DND-41 (cell line): ENCODE data around the gene TTN.

ENCODE experiments used
- ATAC-seq: fragments of 200-7000 bp; cut with Tn5 transposase; 3 replicates; pipeline ENCODE4 v1.9.1; 2021; ENCODE audit warnings: low read depth; ENCODE audit not compliant: insufficient read depth
- DNase-seq: peaks from one replicate; pipeline ENCODE4 v3.0.0-alpha.2; 2020
- H2AFZ ChIP-seq: 2 replicates; pipeline ENCODE4 v1.6.0; 2012; ENCODE audit warnings: low read depth, low read length
- H3K27ac ChIP-seq: 2 replicates; pipeline ENCODE4 v1.5.1; 2012; ENCODE audit warnings: low read length, inconsistent platforms
- H3K27me3 ChIP-seq: fragments of 200-600 bp; sonication (generic); 2 replicates; pipeline ENCODE4 v1.6.0; 2012; ENCODE audit warnings: low read length, mild to moderate bottlenecking, inconsistent platforms; ENCODE audit not compliant: insufficient read depth, poor library complexity
- H3K36me3 ChIP-seq: 2 replicates; pipeline ENCODE4 v1.5.1; 2012; ENCODE audit warnings: low read length, inconsistent platforms; ENCODE audit not compliant: insufficient read depth
- H3K4me1 ChIP-seq: 2 replicates; pipeline ENCODE4 v1.5.1; 2012; ENCODE audit warnings: mild to moderate bottlenecking, low read length; ENCODE audit not compliant: insufficient read depth
- H3K4me2 ChIP-seq: 2 replicates; pipeline ENCODE4 v1.6.0; 2012; ENCODE audit warnings: mild to moderate bottlenecking, moderate library complexity, low read length, inconsistent platforms; ENCODE audit not compliant: insufficient read depth
- H3K4me3 ChIP-seq, 2 experiments: fragments of 200-600 bp in 1 of 2; shearing (Covaris generic) in 1 of 2; 2 replicates each; pipeline ENCODE4 v1.5.1; 2012 to 2016; ENCODE audit warnings: inconsistent platforms in 2 of 2, low read length in 2 of 2, mild to moderate bottlenecking in 2 of 2, low read depth in 1 of 2, moderate library complexity in 1 of 2
- H3K79me2 ChIP-seq: 2 replicates; pipeline ENCODE4 v1.6.0; 2012; ENCODE audit warnings: low read length, inconsistent platforms; ENCODE audit not compliant: insufficient read depth
- H3K9ac ChIP-seq: 2 replicates; pipeline ENCODE4 v1.6.0; 2012; ENCODE audit warnings: low read depth, mild to moderate bottlenecking, inconsistent platforms, low read length, moderate library complexity
- H3K9me3 ChIP-seq: 2 replicates; pipeline ENCODE4 v1.5.1; 2012; ENCODE audit warnings: low read length, moderate library complexity, mild to moderate bottlenecking, inconsistent platforms; ENCODE audit not compliant: insufficient read depth, severe bottlenecking
- H4K20me1 ChIP-seq: 2 replicates; pipeline ENCODE4 v1.6.0; 2012; ENCODE audit warnings: low read length; ENCODE audit not compliant: insufficient read depth
- CTCF ChIP-seq: IDR thresholded peaks from 2 replicates; pipeline ENCODE4 v1.5.1; 2012; ENCODE audit warnings: borderline replicate concordance, low read length, moderate library complexity, mild to moderate bottlenecking; ENCODE audit not compliant: poor library complexity, severe bottlenecking; ENCODE audit errors: extremely low read depth
- EZH2 ChIP-seq: IDR thresholded peaks from 3 replicates; pipeline ENCODE4 v1.6.1; 2012; ENCODE audit warnings: borderline replicate concordance, low read depth, mild to moderate bottlenecking, moderate library complexity, low read length, inconsistent platforms; ENCODE audit not compliant: severe bottlenecking

Gene TTN

GRCh38 chr2:178843697-178844096 is 36.5 kb upstream of the TTN start:
- Histone ChIP-seq H3K4me1 (no peaks in the 10 kb centered on the region), H3K4me3 (no peak overlapping the region), H3K4me2 (no peak overlapping the region), H3K27me3 (peaks cover 4% of the 10 kb centered on the region), H3K9ac (no peak overlapping the region), H3K9me3 (no peaks in the 10 kb centered on the region), H3K36me3 (no peaks in the 10 kb centered on the region), H2AFZ (no peak overlapping the region), H3K27ac (no peak overlapping the region), H3K79me2 (no peaks in the 10 kb centered on the region), H4K20me1 (no peaks in the 10 kb centered on the region)
- no peak for ATAC-seq
- TF ChIP-seq EZH2 = no peak
- TF ChIP-seq CTCF = no peak
- DNase-seq = no peak

GRCh38 chr2:178836807-178837206 is 29.6 kb upstream of the TTN start:
- peaks cover 8% of the 10 kb centered on the region for H3K27me3 ChIP-seq
- no peak overlapping the region for H3K27ac ChIP-seq
- no peak for TF ChIP-seq EZH2
- TF ChIP-seq CTCF = no peak
- no peaks in the 10 kb centered on the region for H4K20me1 ChIP-seq
- no peak for ATAC-seq
- H3K36me3 ChIP-seq = no peaks in the 10 kb centered on the region
- H3K4me1 ChIP-seq = no peaks in the 10 kb centered on the region
- no peaks in the 10 kb centered on the region for H3K9me3 ChIP-seq
- no peaks in the 10 kb centered on the region for H3K79me2 ChIP-seq
- H3K9ac ChIP-seq = no peak overlapping the region
- no peak overlapping the region for H3K4me2 ChIP-seq
- DNase-seq = no peak
- H3K4me3 ChIP-seq = no peak overlapping the region
- no peak overlapping the region for H2AFZ ChIP-seq

- H3K36me3 ChIP-seq = no peaks in the 10 kb centered on the region
- no peak for DNase-seq
- H4K20me1 ChIP-seq = no peaks in the 10 kb centered on the region
- no peak overlapping the region for H3K9ac ChIP-seq
- no peak overlapping the region for H3K4me3 ChIP-seq
- peaks cover 4% of the 10 kb centered on the region for H3K27me3 ChIP-seq
- no peaks in the 10 kb centered on the region for H3K9me3 ChIP-seq
- H3K4me2 ChIP-seq = no peak overlapping the region
- H2AFZ ChIP-seq = no peak overlapping the region
- H3K4me1 ChIP-seq = no peaks in the 10 kb centered on the region
- H3K79me2 ChIP-seq = no peaks in the 10 kb centered on the region
- ATAC-seq = no peak
- H3K27ac ChIP-seq = no peak overlapping the region
- no peak for TF ChIP-seq EZH2
Observed at GRCh38 chr2:178834086-178834485, 26.9 kb upstream of the TTN start.

GRCh38 chr2:178833382-178833781 is 26.2 kb upstream of the TTN start:
- ATAC-seq (no peak), DNase-seq (no peak)
- Histone ChIP-seq H4K20me1 (no peaks in the 10 kb centered on the region), H3K4me1 (no peaks in the 10 kb centered on the region), H3K27ac (no peak overlapping the region), H2AFZ (no peak overlapping the region), H3K4me3 (no peak overlapping the region), H3K4me2 (no peak overlapping the region), H3K36me3 (no peaks in the 10 kb centered on the region), H3K9me3 (no peaks in the 10 kb centered on the region), H3K79me2 (no peaks in the 10 kb centered on the region), H3K9ac (no peak overlapping the region), H3K27me3 (peaks cover under 1% of the 10 kb centered on the region)
- TF ChIP-seq CTCF = no peak
- TF ChIP-seq EZH2 = no peak
